SK-N-SH (cell line): Measurements from ENCODE around the gene ZNF891.

Source experiments
- CTCF ChIP-seq: fragments of 200-600 bp; sonication (generic); IDR thresholded peaks from 2 replicates; pipeline ENCODE4 v1.6.1; 2017; ENCODE audit warnings: antibody characterized with exemption, mild to moderate bottlenecking, moderate library complexity
- NRF1 ChIP-seq: IDR thresholded peaks from 2 replicates; pipeline ENCODE4 v1.6.1; 2012; ENCODE audit warnings: low read depth, mild to moderate bottlenecking, low read length
- SIN3A ChIP-seq: IDR thresholded peaks from 2 replicates; pipeline ENCODE4 v1.6.1; 2012; ENCODE audit warnings: low read depth, mild to moderate bottlenecking, low read length, moderate library complexity, borderline replicate concordance
- USF2 ChIP-seq: fragments of 150-350 bp; IDR thresholded peaks from 2 replicates; pipeline ENCODE4 v1.6.1; 2017; ENCODE audit warnings: antibody characterized with exemption, low read length, low read depth, borderline replicate concordance

GRCh38 chr12:133156125-133156690, 26.1 kb upstream of the ZNF891 start:
- no peak for TF ChIP-seq CTCF
- no peak for TF ChIP-seq NRF1
- no peak for TF ChIP-seq SIN3A
- TF ChIP-seq USF2: no peak
